ENCODE results near the gene PAEP.

DNA sequence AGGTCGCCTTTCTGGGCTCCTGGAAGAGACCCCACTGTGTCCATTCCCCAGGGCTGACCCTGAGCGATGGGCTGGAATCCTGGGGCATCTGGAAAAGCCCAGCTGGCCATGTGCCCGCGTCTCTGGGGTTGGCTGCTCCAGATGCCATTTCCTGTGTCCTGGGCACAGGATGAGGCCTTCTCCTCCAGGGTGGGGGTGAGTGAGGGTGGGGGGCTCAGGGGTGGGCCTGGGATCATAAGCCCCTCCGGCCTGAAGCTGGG, 30.7 kb downstream of the PAEP start:
- TF ChIP-seq, protein P1, sequence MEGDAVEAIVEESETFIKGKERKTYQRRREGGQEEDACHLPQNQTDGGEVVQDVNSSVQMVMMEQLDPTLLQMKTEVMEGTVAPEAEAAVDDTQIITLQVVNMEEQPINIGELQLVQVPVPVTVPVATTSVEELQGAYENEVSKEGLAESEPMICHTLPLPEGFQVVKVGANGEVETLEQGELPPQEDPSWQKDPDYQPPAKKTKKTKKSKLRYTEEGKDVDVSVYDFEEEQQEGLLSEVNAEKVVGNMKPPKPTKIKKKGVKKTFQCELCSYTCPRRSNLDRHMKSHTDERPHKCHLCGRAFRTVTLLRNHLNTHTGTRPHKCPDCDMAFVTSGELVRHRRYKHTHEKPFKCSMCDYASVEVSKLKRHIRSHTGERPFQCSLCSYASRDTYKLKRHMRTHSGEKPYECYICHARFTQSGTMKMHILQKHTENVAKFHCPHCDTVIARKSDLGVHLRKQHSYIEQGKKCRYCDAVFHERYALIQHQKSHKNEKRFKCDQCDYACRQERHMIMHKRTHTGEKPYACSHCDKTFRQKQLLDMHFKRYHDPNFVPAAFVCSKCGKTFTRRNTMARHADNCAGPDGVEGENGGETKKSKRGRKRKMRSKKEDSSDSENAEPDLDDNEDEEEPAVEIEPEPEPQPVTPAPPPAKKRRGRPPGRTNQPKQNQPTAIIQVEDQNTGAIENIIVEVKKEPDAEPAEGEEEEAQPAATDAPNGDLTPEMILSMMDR (IDR thresholded peaks at IDR 0.05) = no peak
- no peak for TF ChIP-seq POLR2A (IDR thresholded peaks at IDR 0.05)

Measured in right lobe of liver (tissue), 4 donors.